HUES48 (cell line): ENCODE data around the gene CETN1.

ENCODE experiments used
- H3K27ac ChIP-seq: one replicate; pipeline ENCODE4 v1.7.0; 2013; ENCODE audit warnings: low read depth, low read length, inconsistent platforms
- H3K27me3 ChIP-seq: 2 replicates; pipeline ENCODE4 v1.6.1; 2013; ENCODE audit warnings: mild to moderate bottlenecking, low read length; ENCODE audit not compliant: control insufficient read depth, insufficient read depth
- H3K36me3 ChIP-seq: 2 replicates; pipeline ENCODE4 v1.6.1; 2013; ENCODE audit warnings: low read length; ENCODE audit not compliant: control insufficient read depth, insufficient read depth
- H3K4me1 ChIP-seq: 2 replicates; pipeline ENCODE4 v1.6.1; 2013; ENCODE audit warnings: mild to moderate bottlenecking, low read length; ENCODE audit not compliant: control insufficient read depth, insufficient read depth
- H3K4me3 ChIP-seq: 2 replicates; pipeline ENCODE4 v1.5.1; 2013; ENCODE audit warnings: mild to moderate bottlenecking, low read depth, low read length
- H3K9ac ChIP-seq: 2 replicates; pipeline ENCODE4 v1.6.1; 2013; ENCODE audit warnings: mild to moderate bottlenecking, low read depth, low read length, moderate library complexity
- H3K9me3 ChIP-seq: 2 replicates; pipeline ENCODE4 v1.6.1; 2013; ENCODE audit warnings: low read length; ENCODE audit not compliant: control insufficient read depth, insufficient read depth

CETN1 gene

GRCh38 chr18:567122-567521 lies 13.1 kb upstream of the CETN1 start:
- no peak overlapping the region for H3K9ac ChIP-seq
- H3K36me3 ChIP-seq: no peaks in the 10 kb centered on the region
- H3K4me1 ChIP-seq: peaks cover 3% of the 10 kb centered on the region; the same call in 1 of the 2 replicates
- H3K27me3 ChIP-seq: no peaks in the 10 kb centered on the region
- no peaks in the 10 kb centered on the region for H3K9me3 ChIP-seq
- H3K4me3 ChIP-seq: no peak overlapping the region
- no peak overlapping the region for H3K27ac ChIP-seq

- H3K27me3 ChIP-seq: no peaks in the 10 kb centered on the region
- H3K9me3 ChIP-seq: no peaks in the 10 kb centered on the region
- H3K4me3 ChIP-seq: no peak overlapping the region
- H3K36me3 ChIP-seq: no peaks in the 10 kb centered on the region
- H3K27ac ChIP-seq: no peak overlapping the region
- H3K9ac ChIP-seq: no peak overlapping the region
- peaks cover 19% of the 10 kb centered on the region for H3K4me1 ChIP-seq
These were observed 11.4 kb upstream of the CETN1 start for GRCh38 chr18:568731-569130.

- no peak overlapping the region for H3K4me3 ChIP-seq
- H3K9ac ChIP-seq: no peak overlapping the region
- H3K4me1 ChIP-seq: peaks cover 34% of the 10 kb centered on the region
- H3K36me3 ChIP-seq: no peaks in the 10 kb centered on the region
- H3K27ac ChIP-seq: no peak overlapping the region
- H3K9me3 ChIP-seq: no peaks in the 10 kb centered on the region
- H3K27me3 ChIP-seq: no peaks in the 10 kb centered on the region
These were observed 9.9 kb upstream of the CETN1 start for GRCh38 chr18:570256-570655.

- Histone ChIP-seq H3K4me3 (no peak overlapping the region), H3K36me3 (no peaks in the 10 kb centered on the region), H3K27me3 (no peaks in the 10 kb centered on the region), H3K9ac (no peak overlapping the region), H3K4me1 (peaks cover 38% of the 10 kb centered on the region), H3K27ac (no peak overlapping the region), H3K9me3 (no peaks in the 10 kb centered on the region)
These were observed 9.5 kb upstream of the CETN1 start for GRCh38 chr18:570697-571096.

GRCh38 chr18:572091-572830 lies 7.9 kb upstream of the CETN1 start:
- Histone ChIP-seq H3K9me3 (no peaks in the 10 kb centered on the region), H3K4me1 (peaks cover 39% of the 10 kb centered on the region), H3K27ac (no peak overlapping the region), H3K9ac (no peak overlapping the region), H3K4me3 (no peak overlapping the region), H3K36me3 (no peaks in the 10 kb centered on the region), H3K27me3 (no peaks in the 10 kb centered on the region)

- Histone ChIP-seq H3K36me3 (no peaks in the 10 kb centered on the region), H3K27ac (peak overlapping the region; percentile 30), H3K9me3 (no peaks in the 10 kb centered on the region), H3K9ac (no peak overlapping the region), H3K27me3 (no peaks in the 10 kb centered on the region), H3K4me3 (no peak overlapping the region), H3K4me1 (peaks cover 44% of the 10 kb centered on the region)
These were observed 7.3 kb upstream of the CETN1 start for GRCh38 chr18:572831-573289.

- Histone ChIP-seq H3K9me3 (no peaks in the 10 kb centered on the region), H3K27me3 (no peaks in the 10 kb centered on the region), H3K36me3 (no peaks in the 10 kb centered on the region), H3K27ac (no peak overlapping the region), H3K9ac (no peak overlapping the region), H3K4me3 (no peak overlapping the region), H3K4me1 (peaks cover 49% of the 10 kb centered on the region)
These were observed 6.8 kb upstream of the CETN1 start for GRCh38 chr18:573385-573784.

GRCh38 chr18:574149-574860 lies 5.9 kb upstream of the CETN1 start:
- peak overlapping the region; percentile 78 for H3K27ac ChIP-seq
- H3K4me3 ChIP-seq: no peak overlapping the region; the same call in 1 of the 2 replicates
- H3K36me3 ChIP-seq: no peaks in the 10 kb centered on the region
- H3K9me3 ChIP-seq: no peaks in the 10 kb centered on the region
- peaks cover 52% of the 10 kb centered on the region for H3K4me1 ChIP-seq
- no peak overlapping the region for H3K9ac ChIP-seq
- no peaks in the 10 kb centered on the region for H3K27me3 ChIP-seq

- Histone ChIP-seq H3K36me3 (no peaks in the 10 kb centered on the region), H3K9ac (no peak overlapping the region), H3K27ac (peak overlapping the region; percentile 78), H3K4me3 (no peak overlapping the region; the same call in 1 of the 2 replicates), H3K27me3 (no peaks in the 10 kb centered on the region), H3K9me3 (no peaks in the 10 kb centered on the region), H3K4me1 (peaks cover 52% of the 10 kb centered on the region)
These were observed 5.1 kb upstream of the CETN1 start for GRCh38 chr18:574865-575645.

GRCh38 chr18:576924-577323 lies 3.3 kb upstream of the CETN1 start:
- no peak overlapping the region for H3K9ac ChIP-seq
- no peaks in the 10 kb centered on the region for H3K36me3 ChIP-seq
- no peak overlapping the region for H3K4me3 ChIP-seq
- H3K4me1 ChIP-seq: peaks cover 51% of the 10 kb centered on the region
- H3K27me3 ChIP-seq: no peaks in the 10 kb centered on the region
- H3K9me3 ChIP-seq: no peaks in the 10 kb centered on the region
- H3K27ac ChIP-seq: no peak overlapping the region
